ENCODE data around the gene CDC14B. TPM values are rescaled to one million over a fixed set of nuclear protein-coding genes. Genes with fewer than 3 reads are reported as not detected.

The CDC14B gene
- total RNA-seq, 2 donors from 2014 or later = 11.7 to 13.9 TPM

DNA sequence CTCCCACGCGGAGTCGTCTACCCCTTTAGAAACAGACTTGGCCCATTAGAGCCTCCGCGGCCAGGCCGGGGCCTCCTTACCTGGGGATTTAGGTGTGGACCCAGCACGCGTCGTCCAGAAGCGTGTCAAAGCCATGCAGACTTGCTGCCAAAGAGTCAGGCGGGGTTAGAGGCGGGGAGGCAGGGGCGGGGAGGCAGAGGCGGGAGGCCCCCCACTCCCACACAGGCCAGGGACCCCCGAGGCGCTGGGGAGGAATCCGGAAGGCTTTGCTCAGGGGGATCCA, 122.6 kb downstream of the CDC14B start:
- no peaks in the 10 kb centered on the region for H3K27me3 Mint-ChIP-seq (ENCODE audit: low read depth)
- H3K27ac Mint-ChIP-seq = no peak overlapping the region
- H3K36me3 Mint-ChIP-seq (ENCODE audit: insufficient read depth in 2 of 2) = peaks cover 0 to 2% of the 10 kb centered on the region in 2 donors
- DNase-seq (no peak), ATAC-seq (replicated peaks in 1 of 2) (no peak)
- no peak overlapping the region for H3K4me3 Mint-ChIP-seq
- H3K9me3 Mint-ChIP-seq = no peaks in the 10 kb centered on the region
- H3K4me1 Mint-ChIP-seq (ENCODE audit: low read depth) = peaks cover 4% of the 10 kb centered on the region

DNA sequence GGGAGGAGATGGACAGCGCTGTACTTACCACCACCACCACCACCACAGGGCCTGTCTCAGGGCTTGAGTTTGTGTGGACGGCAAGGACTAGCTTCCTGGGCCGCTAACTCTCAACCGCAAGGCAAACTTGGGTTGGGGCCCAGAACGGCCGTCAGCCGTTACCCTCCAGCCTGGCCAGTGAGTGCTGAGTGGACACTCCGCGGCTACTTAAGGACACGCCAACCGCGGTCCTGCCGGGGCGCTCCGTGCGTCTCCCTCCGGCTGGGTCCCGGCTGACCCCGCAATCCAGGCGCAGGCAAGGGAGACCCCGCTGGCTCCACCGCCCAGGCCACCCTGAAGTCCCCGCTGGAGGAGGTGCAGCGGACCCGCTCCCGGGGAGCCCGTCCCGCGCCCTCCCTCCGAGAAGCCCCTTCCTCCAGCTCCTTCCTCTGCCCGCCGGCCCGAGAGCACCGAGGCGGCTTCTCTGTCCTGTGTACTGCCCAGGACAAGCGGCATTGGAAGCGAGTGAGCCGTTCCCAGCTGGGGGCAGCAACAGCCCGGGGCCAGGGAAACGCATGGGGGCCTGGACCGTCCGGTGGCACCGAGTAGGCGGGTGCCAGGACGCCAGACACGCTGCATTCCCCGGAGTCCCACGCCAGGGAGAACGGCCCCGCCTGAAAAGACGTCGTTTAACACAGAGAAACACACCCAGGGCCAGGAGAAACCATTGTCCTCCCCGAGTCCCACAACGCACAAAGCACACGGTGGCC, 123.1 kb downstream of the CDC14B start:
- Mint-ChIP-seq H3K27me3 (ENCODE audit: low read depth) (no peaks in the 10 kb centered on the region), H3K4me1 (ENCODE audit: low read depth) (peaks cover 9% of the 10 kb centered on the region), H3K27ac (no peak overlapping the region), H3K4me3 (no peak overlapping the region), H3K9me3 (no peaks in the 10 kb centered on the region), H3K36me3 (ENCODE audit: insufficient read depth in 2 of 2) (peaks cover 2 to 4% of the 10 kb centered on the region in 2 donors)
- DNase-seq (no peak), ATAC-seq (replicated peaks in 1 of 2) (no peak)

DNA sequence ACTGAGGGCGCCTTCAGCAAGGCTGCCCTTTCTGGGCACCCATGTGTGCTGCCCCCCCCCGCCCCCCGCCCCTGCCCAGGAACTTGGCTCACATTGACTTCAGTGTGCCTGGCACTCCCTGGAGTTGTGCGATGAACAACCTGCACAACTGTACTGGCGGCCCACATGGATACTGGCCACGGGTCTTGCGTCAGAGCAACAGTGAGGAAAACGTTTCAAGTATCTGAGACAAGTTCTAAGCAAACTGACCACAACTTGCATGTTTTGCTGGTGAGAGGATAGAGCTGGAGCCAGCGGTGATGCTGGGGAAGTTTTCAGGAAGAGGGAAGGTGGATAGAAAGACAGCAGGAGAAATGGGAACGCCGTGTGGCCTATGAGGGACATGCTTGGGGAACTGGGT, 124.3 kb downstream of the CDC14B start:
- Mint-ChIP-seq H3K27ac (peak overlapping the region; percentile 29), H3K27me3 (ENCODE audit: low read depth) (no peaks in the 10 kb centered on the region), H3K4me1 (ENCODE audit: low read depth) (peaks cover 15% of the 10 kb centered on the region), H3K4me3 (no peak overlapping the region), H3K36me3 (ENCODE audit: insufficient read depth in 2 of 2) (peaks cover 2 to 4% of the 10 kb centered on the region in 2 donors), H3K9me3 (no peaks in the 10 kb centered on the region)
- DNase-seq = no peak
- no peak for ATAC-seq (replicated peaks in 1 of 2)

DNA sequence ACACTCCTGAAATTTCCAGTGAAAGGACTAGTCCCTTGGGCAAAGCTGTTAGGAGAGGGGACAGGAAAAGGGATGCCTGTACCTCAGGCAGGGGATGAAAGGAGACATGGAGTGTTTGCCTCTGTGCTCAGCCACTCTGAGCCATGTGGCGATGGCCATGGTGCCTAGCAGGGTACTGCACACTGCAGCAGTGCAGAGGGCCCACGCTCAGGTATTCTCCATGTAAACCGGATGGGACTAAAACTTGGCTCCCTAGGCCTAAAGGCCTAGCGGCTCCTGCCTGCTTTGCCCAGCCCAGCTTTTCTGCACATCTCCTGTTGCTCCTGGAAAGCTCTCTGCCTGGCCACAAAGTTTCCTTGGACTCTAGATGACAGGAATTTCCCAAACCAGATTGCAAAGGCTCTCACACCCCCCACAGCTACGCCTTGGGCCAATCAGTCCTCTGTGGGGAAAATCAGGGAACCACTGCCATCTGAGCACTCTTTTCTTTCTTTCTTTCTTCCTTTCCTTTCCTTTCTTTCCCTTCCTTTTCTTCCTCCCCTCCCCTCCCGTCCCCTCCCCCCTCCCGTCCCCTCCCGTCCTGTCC, 125.3 kb downstream of the CDC14B start:
- Mint-ChIP-seq H3K4me3 (no peak overlapping the region), H3K27ac (no peak overlapping the region), H3K27me3 (ENCODE audit: low read depth) (no peaks in the 10 kb centered on the region), H3K4me1 (ENCODE audit: low read depth) (peaks cover 15% of the 10 kb centered on the region), H3K9me3 (no peaks in the 10 kb centered on the region), H3K36me3 (ENCODE audit: insufficient read depth in 2 of 2) (peaks cover 2 to 8% of the 10 kb centered on the region in 2 donors)
- no peak for DNase-seq
- ATAC-seq (replicated peaks in 1 of 2) = no peak

DNA sequence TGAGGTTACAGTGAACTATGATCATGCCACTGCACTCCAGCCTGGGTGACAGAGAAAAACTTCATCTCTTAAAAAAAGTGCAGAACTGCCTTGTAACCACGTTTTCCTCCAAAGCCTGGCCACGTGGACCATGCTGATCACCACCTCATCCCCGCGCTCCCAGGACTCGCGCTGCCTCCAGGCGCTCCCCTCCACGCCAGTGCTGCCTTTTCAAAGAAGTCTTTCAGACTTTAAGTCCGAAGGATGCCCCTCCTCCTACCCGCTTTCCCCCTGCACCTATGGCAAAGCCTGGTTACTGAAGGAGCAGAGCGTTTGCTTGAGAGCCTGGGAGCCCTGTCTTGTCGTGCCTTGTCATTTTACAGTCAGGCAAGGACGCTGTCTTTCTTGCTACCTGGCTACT, 125.9 kb downstream of the CDC14B start:
- H3K4me1 Mint-ChIP-seq (ENCODE audit: low read depth) = peaks cover 15% of the 10 kb centered on the region
- H3K9me3 Mint-ChIP-seq = no peaks in the 10 kb centered on the region
- no peak for DNase-seq
- ATAC-seq (replicated peaks in 1 of 2) = no peak
- H3K4me3 Mint-ChIP-seq = no peak overlapping the region
- peaks cover 2 to 8% of the 10 kb centered on the region in 2 donors for H3K36me3 Mint-ChIP-seq (ENCODE audit: insufficient read depth in 2 of 2)
- H3K27ac Mint-ChIP-seq = no peak overlapping the region
- H3K27me3 Mint-ChIP-seq (ENCODE audit: low read depth) = no peaks in the 10 kb centered on the region

DNA sequence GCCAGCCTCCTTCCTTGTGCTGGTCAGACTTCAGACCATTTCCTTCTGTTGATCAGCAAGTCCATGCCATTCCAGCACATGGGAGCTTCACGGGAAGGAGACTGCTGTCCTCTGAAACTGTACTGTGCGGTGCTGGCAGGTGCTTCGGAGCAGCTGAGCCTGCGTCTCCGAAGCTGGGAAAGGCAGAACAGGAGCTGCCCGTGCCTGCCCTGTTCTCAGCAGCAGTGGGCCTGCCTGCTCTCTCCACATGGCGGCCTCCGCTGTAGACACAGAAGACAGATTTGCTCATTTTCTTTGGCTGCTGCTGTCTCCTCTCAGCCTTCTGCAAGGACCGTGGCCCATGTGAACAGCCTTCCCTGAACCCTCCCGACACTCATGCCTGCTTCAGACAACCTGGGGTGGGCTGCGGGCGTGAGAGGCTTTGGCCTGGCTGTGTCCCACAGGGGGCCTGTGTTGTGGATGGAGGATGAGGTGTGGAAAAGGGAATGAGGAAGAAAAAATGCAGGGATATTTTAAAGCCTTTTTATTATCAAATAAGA, 126.6 kb downstream of the CDC14B start:
- Mint-ChIP-seq H3K36me3 (ENCODE audit: insufficient read depth in 2 of 2) (peaks cover 2 to 8% of the 10 kb centered on the region in 2 donors), H3K27ac (no peak overlapping the region), H3K4me1 (ENCODE audit: low read depth) (peaks cover 15% of the 10 kb centered on the region), H3K27me3 (ENCODE audit: low read depth) (no peaks in the 10 kb centered on the region), H3K4me3 (no peak overlapping the region), H3K9me3 (no peaks in the 10 kb centered on the region)
- DNase-seq (no peak), ATAC-seq (replicated peaks in 1 of 2) (no peak)

DNA sequence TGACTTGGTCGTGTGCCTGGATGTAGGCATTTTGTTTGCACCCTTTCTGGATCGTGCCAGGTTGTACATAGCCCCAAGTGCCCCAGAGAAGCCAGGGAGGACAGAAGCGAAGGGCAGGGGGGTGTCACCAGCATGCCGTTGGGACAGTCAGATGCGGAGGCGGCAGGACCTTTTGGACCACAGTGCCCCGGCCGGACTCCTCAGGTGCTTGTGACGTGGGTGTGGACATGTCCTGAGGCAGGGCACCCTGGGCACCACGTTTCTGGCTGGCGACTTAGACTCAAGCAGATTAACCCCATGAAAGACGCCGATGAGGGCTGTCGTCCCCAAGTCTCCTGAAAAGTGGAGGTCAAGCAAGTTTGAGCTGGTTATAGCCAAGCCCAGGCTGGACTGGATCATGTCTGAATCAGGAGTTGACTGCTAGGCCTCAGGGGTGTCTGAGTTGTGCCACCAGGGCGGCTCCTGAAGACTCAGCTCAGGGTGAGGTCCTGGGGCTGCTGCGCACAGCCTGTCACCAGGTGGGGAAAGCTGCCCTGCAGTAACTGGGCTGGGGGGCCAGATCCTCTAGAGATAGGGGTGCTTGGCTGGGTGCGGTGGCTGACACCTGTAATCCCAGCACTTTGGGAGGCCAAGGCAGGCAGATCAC, 127.6 kb downstream of the CDC14B start:
- peaks cover 2 to 8% of the 10 kb centered on the region in 2 donors for H3K36me3 Mint-ChIP-seq (ENCODE audit: insufficient read depth in 2 of 2)
- peaks cover 15% of the 10 kb centered on the region for H3K4me1 Mint-ChIP-seq (ENCODE audit: low read depth)
- no peaks in the 10 kb centered on the region for H3K27me3 Mint-ChIP-seq (ENCODE audit: low read depth)
- no peaks in the 10 kb centered on the region for H3K9me3 Mint-ChIP-seq
- H3K27ac Mint-ChIP-seq = peak overlapping the region; percentile 71
- no peak for ATAC-seq (replicated peaks in 1 of 2)
- no peak for DNase-seq
- H3K4me3 Mint-ChIP-seq = peak overlapping the region; percentile 61 to 63

DNA sequence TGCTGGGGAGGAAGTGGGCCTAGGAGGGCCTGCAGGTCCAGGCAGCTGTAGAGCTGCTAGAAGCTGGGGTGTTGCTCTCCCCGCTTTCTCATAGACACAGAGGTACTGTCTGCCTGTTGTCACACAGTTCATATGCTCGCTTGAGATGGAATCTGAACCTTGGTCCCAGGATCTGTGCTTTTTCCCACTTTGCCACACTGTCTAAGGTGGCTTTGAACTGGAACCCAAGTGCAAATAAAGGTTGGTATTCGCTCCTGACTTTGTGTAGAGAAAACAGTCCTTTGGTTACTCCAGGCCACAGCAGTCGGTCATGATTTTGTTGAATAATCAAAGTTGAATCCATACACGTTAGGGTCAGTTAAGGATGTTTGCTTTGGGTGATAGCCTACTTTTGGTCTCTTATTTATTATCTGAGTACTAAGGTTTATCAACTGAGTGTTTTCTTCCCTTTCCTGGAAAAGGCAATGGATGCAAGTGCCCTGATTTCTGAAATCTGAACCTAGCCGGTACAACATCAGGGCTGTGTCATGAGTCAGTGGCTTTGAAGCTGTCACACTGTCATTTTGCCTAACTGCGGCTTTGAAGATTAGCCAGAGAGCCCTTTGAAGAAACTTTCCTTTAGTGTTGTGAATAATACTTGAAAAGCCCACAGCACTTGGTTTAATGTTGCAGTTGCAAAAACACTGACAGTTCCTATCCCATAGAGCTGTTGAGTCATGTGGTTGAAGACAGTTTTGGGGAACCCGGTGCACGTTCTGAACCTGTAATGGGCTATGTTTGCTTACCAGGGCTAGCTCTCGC, 128.4 kb downstream of the CDC14B start:
- Mint-ChIP-seq H3K4me1 (ENCODE audit: low read depth) (peaks cover 15% of the 10 kb centered on the region), H3K27ac (peak overlapping the region; percentile 71), H3K36me3 (ENCODE audit: insufficient read depth in 2 of 2) (peaks cover 2 to 8% of the 10 kb centered on the region in 2 donors), H3K9me3 (no peaks in the 10 kb centered on the region), H3K27me3 (ENCODE audit: low read depth) (no peaks in the 10 kb centered on the region), H3K4me3 (peak overlapping the region; percentile 61 to 63)
- peak; percentile 34 to 62 for DNase-seq
- peak; percentile 91 to 93 for ATAC-seq (replicated peaks in 1 of 2)

DNA sequence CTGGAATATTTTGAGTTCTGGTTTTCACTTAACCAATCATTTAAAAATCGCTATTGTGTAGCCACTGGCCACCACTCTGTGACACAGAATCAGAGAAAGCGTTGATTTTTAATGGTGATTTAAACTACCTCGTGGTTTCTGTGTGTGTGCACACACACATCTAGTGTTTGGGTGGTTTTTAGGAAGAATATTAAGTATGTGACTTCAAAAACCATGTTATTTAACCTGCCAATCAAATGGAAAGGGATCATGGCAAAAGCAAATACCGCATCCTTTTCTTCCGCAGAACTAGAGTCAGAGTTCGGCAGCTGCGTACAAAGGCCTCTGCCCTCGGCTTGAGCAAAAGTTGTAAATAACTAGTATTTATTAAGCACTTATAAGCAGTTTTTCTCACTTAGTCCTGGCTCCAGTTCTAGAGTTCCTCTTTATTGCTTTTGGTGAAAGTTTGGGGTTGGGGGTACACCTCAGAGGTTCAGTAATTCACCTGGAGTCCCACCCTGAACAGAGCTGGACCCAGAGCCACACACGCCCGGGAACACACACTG, 129.0 kb downstream of the CDC14B start:
- ATAC-seq (replicated peaks in 1 of 2) = no peak
- H3K27ac Mint-ChIP-seq = no peak overlapping the region
- H3K9me3 Mint-ChIP-seq = no peaks in the 10 kb centered on the region

DNA sequence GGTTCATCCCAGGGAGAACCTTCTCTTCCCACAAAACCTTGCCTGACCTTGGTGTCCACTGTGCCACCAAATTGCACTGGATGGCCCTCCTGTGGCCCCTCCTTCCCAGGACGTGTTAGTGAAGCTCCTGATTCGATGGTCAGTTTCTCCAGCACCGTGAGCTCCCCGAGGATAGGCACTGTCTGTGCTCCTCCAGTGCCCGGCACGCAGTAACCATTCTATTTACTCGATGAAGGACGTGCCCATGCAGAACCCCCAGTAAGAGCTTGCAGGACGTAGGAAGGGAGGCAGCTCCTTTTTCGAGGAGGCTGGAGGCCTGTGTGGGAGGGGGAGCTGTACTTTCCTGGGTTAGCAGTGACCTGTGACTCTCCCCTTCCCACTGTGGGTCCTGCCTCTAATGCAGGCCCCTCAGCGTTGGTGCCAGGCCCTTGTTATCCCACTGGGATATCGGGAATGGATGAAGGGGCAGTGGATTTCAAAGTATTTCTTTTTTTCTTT, 130.1 kb downstream of the CDC14B start:
- ATAC-seq (replicated peaks in 1 of 2) = no peak
- no peak for DNase-seq
- H3K36me3 Mint-ChIP-seq (ENCODE audit: insufficient read depth in 2 of 2) = peaks cover 2 to 14% of the 10 kb centered on the region in 2 donors
- H3K4me3 Mint-ChIP-seq = no peak overlapping the region
- H3K9me3 Mint-ChIP-seq = no peaks in the 10 kb centered on the region
- H3K27me3 Mint-ChIP-seq (ENCODE audit: low read depth) = no peaks in the 10 kb centered on the region
- peaks cover 16% of the 10 kb centered on the region for H3K4me1 Mint-ChIP-seq (ENCODE audit: low read depth)
- H3K27ac Mint-ChIP-seq = no peak overlapping the region

More for the DNA sequence above, 129.0 kb downstream of the CDC14B start:
- Mint-ChIP-seq H3K36me3 (ENCODE audit: insufficient read depth in 2 of 2) (peaks cover 2 to 11% of the 10 kb centered on the region in 2 donors), H3K4me3 (no peak overlapping the region), H3K27me3 (ENCODE audit: low read depth) (no peaks in the 10 kb centered on the region), H3K4me1 (ENCODE audit: low read depth) (peaks cover 15% of the 10 kb centered on the region)
- DNase-seq = no peak

DNA sequence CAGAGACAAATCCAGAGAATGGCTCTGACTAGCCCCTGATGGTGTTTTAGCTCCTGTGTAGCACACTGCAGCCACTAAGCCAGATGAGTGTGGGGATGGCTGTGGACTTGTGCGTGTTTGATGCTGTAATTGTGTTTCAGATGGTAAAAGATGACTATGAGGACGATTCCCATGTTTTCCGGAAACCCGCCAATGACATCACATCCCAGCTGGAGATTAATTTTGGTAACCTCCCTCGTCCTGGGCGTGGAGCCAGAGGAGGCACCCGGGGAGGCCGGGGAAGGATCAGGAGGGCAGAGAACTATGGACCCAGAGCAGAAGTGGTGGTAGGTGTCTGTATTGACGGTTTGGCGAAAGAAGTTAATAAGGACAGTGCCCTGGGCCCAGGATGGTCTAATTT, 131.7 kb downstream of the CDC14B start:
- no peaks in the 10 kb centered on the region for H3K27me3 Mint-ChIP-seq (ENCODE audit: low read depth)
- ATAC-seq (replicated peaks in 1 of 2) (no peak), DNase-seq (no peak)
- no peak overlapping the region for H3K27ac Mint-ChIP-seq
- no peaks in the 10 kb centered on the region for H3K9me3 Mint-ChIP-seq
- H3K4me3 Mint-ChIP-seq = no peak overlapping the region
- peaks cover 29% of the 10 kb centered on the region for H3K4me1 Mint-ChIP-seq (ENCODE audit: low read depth)
- peaks cover 4 to 16% of the 10 kb centered on the region in 2 donors for H3K36me3 Mint-ChIP-seq (ENCODE audit: insufficient read depth in 2 of 2)

DNA sequence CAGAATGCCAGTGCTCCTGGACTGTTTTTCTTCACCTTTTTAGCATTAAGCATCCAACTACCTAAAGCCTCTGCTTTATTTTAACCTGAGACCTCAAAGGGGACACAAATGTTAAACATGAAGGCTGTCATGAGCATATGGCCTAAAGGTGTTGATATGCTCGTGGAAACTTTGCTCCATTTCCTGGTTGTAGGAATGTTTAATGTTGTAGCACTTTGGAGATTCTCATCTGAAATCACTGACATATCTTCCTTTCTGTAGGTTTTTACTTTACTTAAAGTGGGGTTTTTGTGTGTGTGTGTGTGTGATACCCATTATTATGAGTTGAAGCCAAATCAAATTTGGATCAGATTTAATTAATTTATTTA, 132.6 kb downstream of the CDC14B start:
- Mint-ChIP-seq H3K9me3 (no peaks in the 10 kb centered on the region), H3K27me3 (ENCODE audit: low read depth) (no peaks in the 10 kb centered on the region), H3K4me3 (no peak overlapping the region), H3K4me1 (ENCODE audit: low read depth) (peaks cover 36% of the 10 kb centered on the region), H3K27ac (no peak overlapping the region), H3K36me3 (ENCODE audit: insufficient read depth in 2 of 2) (peaks cover 4 to 18% of the 10 kb centered on the region in 2 donors)
- ATAC-seq (replicated peaks in 1 of 2) (no peak), DNase-seq (no peak)

All from activated T-cell treated with anti-CD3 and anti-CD28 coated beads, Interleukin-2, amount 50 U/mL, for 72 hours (primary cell).